Lung (tissue), 12 donors: ENCODE results near the gene SPG7. TPM values are rescaled to one million over a fixed set of nuclear protein-coding genes. Genes with fewer than 3 reads are reported as not detected.

ENCODE experiments used
- ATAC-seq: fragments of 200-7000 bp; cut with Tn5 transposase; one replicate; pipeline ENCODE4 v1.9.1; 2020; ENCODE audit warnings: moderate number of reproducible peaks; ENCODE audit not compliant: insufficient read depth, low FRiP score
- DNase-seq, 3 donors: peaks; one replicate each; pipeline ENCODE4 v3.0.0-alpha.2; 2013 to 2017
- H3K27ac ChIP-seq, 2 donors: one replicate each; pipeline ENCODE4 v1.5.1; 2013; ENCODE audit warnings: mild to moderate bottlenecking in 2 of 2, moderate library complexity in 2 of 2, control low read depth in 1 of 2, inconsistent platforms in 1 of 2, low read depth in 1 of 2, low read length in 1 of 2
- H3K27me3 ChIP-seq, 3 donors: one replicate each; pipeline ENCODE4 v1.5.1; 2013; ENCODE audit warnings: low read length in 2 of 3; ENCODE audit not compliant: control insufficient read depth in 3 of 3, insufficient read depth in 3 of 3
- H3K36me3 ChIP-seq, 4 donors: one replicate each; pipeline ENCODE4 v1.5.1; 2013; ENCODE audit warnings: low read length in 4 of 4, mild to moderate bottlenecking in 1 of 4, moderate library complexity in 1 of 4; ENCODE audit not compliant: control insufficient read depth in 4 of 4, insufficient read depth in 4 of 4
- H3K4me1 ChIP-seq, 5 donors: one replicate each; pipeline ENCODE4 v1.5.1; 2013; ENCODE audit warnings: low read length in 5 of 5, mild to moderate bottlenecking in 2 of 5, moderate library complexity in 1 of 5; ENCODE audit not compliant: control insufficient read depth in 5 of 5, insufficient read depth in 5 of 5
- H3K4me3 ChIP-seq: one replicate; pipeline ENCODE4 v1.5.1; 2013; ENCODE audit warnings: mild to moderate bottlenecking, control low read depth, moderate library complexity
- H3K9ac ChIP-seq, 2 donors: one replicate each; pipeline ENCODE4 v1.5.1; 2013; ENCODE audit warnings: low read length in 2 of 2, control low read depth in 1 of 2; ENCODE audit not compliant: insufficient read depth in 1 of 2
- H3K9me3 ChIP-seq, 4 donors: one replicate each; pipeline ENCODE4 v1.5.1; 2013; ENCODE audit warnings: low read length in 3 of 4, mild to moderate bottlenecking in 1 of 4, moderate library complexity in 1 of 4; ENCODE audit not compliant: control insufficient read depth in 4 of 4, insufficient read depth in 3 of 4
- CTCF ChIP-seq: IDR thresholded peaks from 2 replicates; pipeline ENCODE4 v1.5.1; 2012; ENCODE audit warnings: mild to moderate bottlenecking; ENCODE audit errors: control extremely low read depth, extremely low read depth
- WGBS, 2 donors: extraction: QIAGEN DNeasy Blood & Tissue Kit; methylation state at CpG; one replicate each; pipeline ENCODE4 v1.1.7; 2013; 5-methylcytosine and 5-hydroxymethylcytosine counted together
- polyA plus RNA-seq, 2 donors: library from polyadenylated mRNA; stranded (reverse); fragments of 200-250 nt; gene quantifications; one replicate each; pipeline ENCODE4 v1.2.1, GENCODE V29; 2013
- total RNA-seq, 2 donors: library from RNA; depleted of rRNA in 1 of 2; stranded (reverse); fragments of >200 nt in 1 of 2; gene quantifications; one replicate each; pipeline ENCODE4 v1.2.1, GENCODE V29; 2014 to 2021
- donor health status: control.
- donor health status: control.
- donor health status: Bipolar disorder and iron deficiency.
- donor health status: healthy.
- donor health status: DM: yes; HTN: yes; CAD: no.

Gene SPG7
- total and polyA plus RNA-seq, 4 donors, result 59.0 to 114 (median 95.4) TPM

- 1 to 3% methylated on average over 72 to 102 of the region's 103 CpGs for WGBS, 2 donors
- Histone ChIP-seq H3K4me1 (peaks cover 0 to 21% (median 6%) of the 10 kb centered on the region in 5 donors), H3K4me3 (no peak within 1 kb of the TSS), H3K9ac (no peak within 1 kb of the TSS), H3K9me3 (no peaks in the 10 kb centered on the region), H3K27me3 (peaks cover 4 to 36% (median 5%) of the 10 kb centered on the region in 3 donors), H3K27ac (no peak within 1 kb of the TSS), H3K36me3 (no peaks in the 10 kb centered on the region)
- DNase-seq, result no peak
- ATAC-seq, result no peak
- no peak for TF ChIP-seq CTCF
These were observed 67.3 kb downstream of the SPG7 start, which contains the start of gene CPNE7 for GRCh38 chr16:89575247-89576152. CPNE7 (plus strand) TSS chr16:89575758; CDS start chr16:89575898, 140 bp downstream.

- 27 to 31% methylated on average over 78 to 89 of the region's 89 CpGs for WGBS, 2 donors
- DNase-seq, result no peak
- no peak overlapping the region for H3K9ac ChIP-seq
These were observed 68.2 kb downstream of the SPG7 start for GRCh38 chr16:89576153-89577054.

More at GRCh38 chr16:89576153-89577054, 68.2 kb downstream of the SPG7 start:
- Histone ChIP-seq H3K4me1 (peaks cover 0 to 21% (median 6%) of the 10 kb centered on the region in 5 donors), H3K36me3 (no peaks in the 10 kb centered on the region), H3K27ac (no peak overlapping the region), H3K27me3 (peaks cover 4 to 35% (median 5%) of the 10 kb centered on the region in 3 donors), H3K4me3 (no peak overlapping the region), H3K9me3 (no peaks in the 10 kb centered on the region)
- TF ChIP-seq CTCF, result no peak
- no peak for ATAC-seq
